Bone marrow (tissue), 2 donors: Measurements from ENCODE around the gene CLEC16A.
"Not testable (repeated sequence)": the region's sequence is repeated elsewhere in the genome, so short reads cannot be mapped to it uniquely, and the experiment has no call there.

Experiments used
- DNase-seq, 2 donors: peaks; one replicate each; lab custom pipeline; 2025; lab: John Stamatoyannopoulos, UW

The CLEC16A gene

GRCh38 chr16:10939649-10940234, 4.6 kb upstream of the CLEC16A start:
- no peak for DNase-seq

GRCh38 chr16:10940501-10941079, 3.8 kb upstream of the CLEC16A start:
- DNase-seq = no peak

GRCh38 chr16:10941127-10941933, 3.0 kb upstream of the CLEC16A start:
- DNase-seq = no peak

GRCh38 chr16:10941935-10942351, 2.4 kb upstream of the CLEC16A start:
- DNase-seq = not testable (repeated sequence)

GRCh38 chr16:10942352-10943063, 1.9 kb upstream of the CLEC16A start, which contains the start of gene DEXI:
Gene DEXI, minus strand, starts transcription at chr16:10942468. Its CDS starts 463 bp downstream, at chr16:10942005.
- peak; percentile 68 to 83 for DNase-seq

GRCh38 chr16:10943064-10943353, 1.4 kb upstream of the CLEC16A start:
- DNase-seq = no peak

GRCh38 chr16:10945065-10945787, 862 bp downstream of the CLEC16A start:
- no peak for DNase-seq

GRCh38 chr16:10946308-10946707, 1.9 kb downstream of the CLEC16A start:
- no peak for DNase-seq

- DNase-seq = no peak
These were observed 2.9 kb downstream of the CLEC16A start for GRCh38 chr16:10947211-10947787.

- DNase-seq = peak; percentile 13 to 76
These were observed 5.1 kb downstream of the CLEC16A start for GRCh38 chr16:10949424-10949970.

- DNase-seq = no peak
These were observed 6.0 kb downstream of the CLEC16A start for GRCh38 chr16:10950393-10950792.

- no peak for DNase-seq
These were observed 6.7 kb downstream of the CLEC16A start for GRCh38 chr16:10951026-10951425.

GRCh38 chr16:10954903-10955302, 10.5 kb downstream of the CLEC16A start:
- DNase-seq = no peak

- peak in 1 of 2 donors; percentile 87 for DNase-seq
These were observed 13.6 kb downstream of the CLEC16A start for GRCh38 chr16:10957771-10958482.

- no peak for DNase-seq
These were observed 14.8 kb downstream of the CLEC16A start for GRCh38 chr16:10959161-10959560.

- DNase-seq = no peak
These were observed 16.9 kb downstream of the CLEC16A start for GRCh38 chr16:10961231-10961630.

GRCh38 chr16:10964039-10964890, 19.9 kb downstream of the CLEC16A start:
- DNase-seq = peak; percentile 42 to 68

GRCh38 chr16:10964891-10965326, 20.5 kb downstream of the CLEC16A start:
- DNase-seq = no peak

GRCh38 chr16:10965440-10966061, 21.2 kb downstream of the CLEC16A start:
- no peak for DNase-seq
